ENCODE measurements around the gene PTPRE.
A peak's percentile ranks its signal among the peaks of the same experiment; 100 is the strongest.

Gene PTPRE

DNA sequence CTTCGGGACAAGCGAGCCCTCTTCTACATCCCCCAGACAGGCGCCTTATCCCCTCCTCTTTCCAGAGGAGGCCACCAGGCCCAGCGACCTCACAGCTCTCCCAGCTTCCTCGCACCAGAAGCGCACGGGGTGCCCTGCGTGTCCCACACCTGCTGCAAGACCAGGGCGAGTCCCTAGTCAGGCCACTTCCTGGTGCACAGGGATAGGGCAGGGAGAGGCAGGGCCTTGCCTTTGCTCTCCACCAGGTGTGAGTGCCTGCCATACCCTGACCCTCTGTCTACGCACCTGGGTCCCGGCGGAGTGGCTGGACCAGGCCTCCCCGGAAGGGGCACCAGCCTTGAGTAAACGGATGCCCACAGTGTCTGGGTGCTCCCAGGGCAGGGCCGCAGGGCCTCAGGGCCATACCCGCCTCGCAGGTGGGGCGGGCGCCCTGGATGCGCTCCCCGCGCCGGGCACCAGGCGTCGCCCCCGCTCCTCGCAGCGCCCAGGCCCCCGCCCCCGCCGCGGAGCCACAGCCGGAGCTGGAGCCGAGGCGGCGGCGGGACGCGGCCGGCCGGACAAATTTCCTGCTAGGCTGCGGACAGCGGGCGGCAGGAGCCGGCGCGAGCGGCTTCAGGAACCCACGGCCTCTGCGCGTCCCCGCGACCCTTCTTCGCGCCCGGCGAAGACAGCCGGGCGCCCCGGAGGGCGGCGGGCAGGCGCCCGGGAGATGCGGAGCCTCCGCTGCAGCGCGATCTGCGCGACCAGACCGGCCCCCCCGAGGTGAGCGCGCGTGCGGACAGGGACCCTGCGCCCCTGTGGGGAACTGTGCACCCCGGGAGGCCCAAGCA lies at the start of gene PTPRE:
PTPRE (plus strand) TSS at position 556 of the 830 bp plus-strand sequence. CDS start 133,779 bp downstream, outside the sequence.
- peak; percentile 63 for DNase-seq (ENCODE audit: low spot score)

- no peak for DNase-seq (ENCODE audit: low spot score)
Measured at GRCh38 chr10:127860592-127860991, 46.3 kb upstream of the PTPRE start.

DNA sequence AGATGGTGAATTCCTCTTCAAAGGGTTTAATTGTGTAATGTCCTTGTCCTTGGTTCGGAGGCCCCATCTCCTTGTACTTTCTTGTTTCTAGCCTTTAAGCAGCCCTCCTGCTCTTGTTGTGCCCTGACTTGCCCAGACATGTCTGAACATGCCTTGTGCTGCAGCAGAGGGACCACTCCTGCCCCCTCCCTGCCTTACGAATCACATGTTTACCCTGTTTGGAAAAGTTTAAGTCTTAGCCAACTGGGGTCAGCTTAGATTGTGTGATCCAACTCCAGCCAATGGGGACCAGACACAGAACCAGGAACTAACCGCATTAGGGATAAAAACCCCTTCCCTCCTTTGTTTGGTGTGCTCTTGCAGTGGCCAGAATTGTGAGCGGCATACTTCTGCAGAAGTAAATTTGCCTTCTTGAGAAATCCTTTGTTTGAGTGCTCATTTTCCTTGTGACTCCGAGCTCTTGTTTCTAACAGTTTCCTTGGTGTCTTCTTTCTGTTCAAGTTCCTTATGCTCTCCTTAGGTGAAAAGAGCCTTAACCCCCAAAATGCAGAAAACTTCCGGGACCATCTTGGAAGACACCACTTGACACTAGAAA lies 43.6 kb upstream of the PTPRE start:
- DNase-seq (ENCODE audit: low spot score): no peak

GRCh38 chr10:127866276-127867013 lies 40.5 kb upstream of the PTPRE start:
- no peak for DNase-seq (ENCODE audit: low spot score)

GRCh38 chr10:127867805-127868204 lies 39.1 kb upstream of the PTPRE start:
- DNase-seq (ENCODE audit: low spot score): no peak

- no peak for DNase-seq (ENCODE audit: low spot score)
Measured at GRCh38 chr10:127869329-127869728, 37.6 kb upstream of the PTPRE start.

- no peak for DNase-seq (ENCODE audit: low spot score)
Measured at GRCh38 chr10:127871631-127872010, 35.3 kb upstream of the PTPRE start.

DNA sequence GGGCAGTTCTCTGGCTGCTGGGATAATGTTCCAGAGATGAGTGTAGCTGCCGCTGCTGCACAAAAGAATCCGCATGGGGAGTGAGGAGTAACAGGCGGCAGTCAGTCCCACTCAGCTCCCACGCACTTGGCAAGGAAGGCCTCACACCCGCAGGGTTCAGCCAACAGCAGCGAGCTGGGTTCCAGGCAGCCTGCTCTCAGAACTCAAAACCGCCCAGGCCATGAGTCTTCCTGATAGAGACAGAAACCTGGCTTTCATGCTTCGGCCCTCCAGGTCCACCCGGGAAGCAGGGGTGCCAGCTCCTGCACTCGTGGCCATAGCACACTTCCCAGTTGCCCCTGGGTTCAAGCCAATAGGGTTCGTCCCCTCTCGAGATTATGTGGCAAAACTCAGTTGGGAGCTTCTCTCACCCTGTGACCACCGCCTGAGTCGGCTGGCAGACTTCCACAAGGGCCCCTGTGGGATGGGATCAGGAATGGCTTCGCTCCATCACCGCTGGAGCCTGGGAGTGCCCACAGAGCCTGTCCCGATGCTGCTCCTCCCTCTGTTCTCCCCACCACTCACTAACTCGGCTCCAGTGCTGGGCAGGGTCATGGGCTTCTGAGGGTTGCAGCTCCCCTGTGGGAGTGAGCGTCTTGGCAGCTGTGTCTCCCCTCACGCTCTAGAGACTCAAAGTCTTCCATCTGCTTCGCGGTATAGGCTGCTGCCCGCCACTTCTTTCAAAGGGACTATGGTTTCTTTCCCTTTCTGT lies 34.7 kb upstream of the PTPRE start:
- no peak for DNase-seq (ENCODE audit: low spot score)

GRCh38 chr10:127872871-127873600 lies 33.9 kb upstream of the PTPRE start:
- DNase-seq (ENCODE audit: low spot score): peak; percentile 32

DNA sequence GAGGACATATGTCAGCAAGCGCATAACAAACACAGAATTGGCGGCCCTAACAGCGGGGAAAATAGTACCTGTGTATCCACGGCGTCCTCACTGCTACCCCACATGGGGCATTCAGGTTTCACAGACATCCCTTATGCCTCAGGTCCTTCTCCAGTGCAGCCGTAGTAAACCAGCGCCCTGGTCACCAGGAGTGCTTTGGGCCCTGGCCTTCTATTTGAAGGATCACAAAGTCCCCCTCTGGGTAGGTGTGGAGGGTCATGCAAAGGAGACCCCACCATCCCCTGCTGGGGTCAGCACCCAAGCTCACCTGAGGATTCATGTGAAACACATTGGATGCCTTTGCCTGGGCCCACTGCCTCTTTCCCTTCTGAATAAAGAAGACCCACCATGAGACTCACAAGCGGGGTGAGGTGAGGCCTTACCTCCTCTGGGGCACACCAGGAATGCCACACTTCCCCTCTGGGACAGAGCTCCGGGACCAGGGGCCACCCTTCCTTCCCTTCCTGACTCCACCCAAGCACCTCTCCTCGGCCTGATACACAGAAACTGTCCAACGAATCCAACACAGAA lies 32.9 kb upstream of the PTPRE start:
- DNase-seq (ENCODE audit: low spot score): no peak

DNA sequence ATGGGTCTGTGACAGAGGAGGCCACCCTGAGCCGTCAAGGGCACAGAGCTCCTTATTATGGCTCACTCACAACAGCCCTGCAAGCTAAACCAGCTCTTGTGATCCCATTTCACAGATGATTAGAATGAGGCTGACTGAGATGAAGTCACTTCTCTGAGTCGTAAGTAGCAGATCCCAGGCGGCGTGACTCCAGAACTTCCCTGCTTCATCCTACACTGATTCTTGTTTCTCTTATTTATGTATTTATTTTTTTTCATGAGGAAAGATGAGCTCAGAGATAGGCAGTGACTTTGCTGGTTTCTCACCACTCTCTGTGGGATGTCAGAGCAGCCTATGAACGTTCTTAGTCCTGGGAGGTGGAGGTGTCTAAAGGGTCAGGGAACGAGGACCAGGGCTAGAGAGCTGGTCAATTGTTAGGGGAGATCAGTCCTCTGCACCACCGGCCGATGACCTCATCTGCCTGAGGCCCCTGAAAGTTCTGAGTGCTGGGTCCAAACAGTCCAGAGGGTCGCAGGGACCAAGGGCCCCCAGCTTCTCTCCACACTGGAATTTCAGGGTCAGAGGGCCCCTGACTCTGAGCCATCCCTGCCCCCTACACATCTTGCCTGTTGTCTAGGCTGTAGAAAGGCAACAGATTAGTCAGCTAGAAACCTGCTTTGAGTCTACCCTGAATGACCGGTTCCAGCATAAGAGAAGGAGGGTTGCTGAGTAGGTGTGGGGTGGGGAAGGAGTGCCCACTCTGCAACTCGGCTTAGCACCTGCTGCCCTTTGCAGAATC lies 32.0 kb upstream of the PTPRE start:
- no peak for DNase-seq (ENCODE audit: low spot score)

DNA sequence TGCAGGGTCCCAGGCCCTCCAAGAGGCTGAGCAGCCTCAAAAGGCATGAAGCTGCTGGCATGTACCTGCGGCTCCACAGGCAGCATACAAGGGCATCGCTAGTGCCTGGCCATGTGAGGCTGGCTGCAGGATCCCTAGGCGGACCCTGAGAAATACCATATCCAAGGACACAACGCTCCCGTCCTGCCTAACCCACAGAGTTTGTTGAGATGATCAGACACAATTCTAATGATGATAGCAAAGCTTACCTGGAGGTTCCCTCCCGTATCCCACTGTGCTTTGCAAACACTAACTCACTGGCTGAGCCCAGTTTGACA lies 31.5 kb upstream of the PTPRE start:
- no peak for DNase-seq (ENCODE audit: low spot score)

DNA sequence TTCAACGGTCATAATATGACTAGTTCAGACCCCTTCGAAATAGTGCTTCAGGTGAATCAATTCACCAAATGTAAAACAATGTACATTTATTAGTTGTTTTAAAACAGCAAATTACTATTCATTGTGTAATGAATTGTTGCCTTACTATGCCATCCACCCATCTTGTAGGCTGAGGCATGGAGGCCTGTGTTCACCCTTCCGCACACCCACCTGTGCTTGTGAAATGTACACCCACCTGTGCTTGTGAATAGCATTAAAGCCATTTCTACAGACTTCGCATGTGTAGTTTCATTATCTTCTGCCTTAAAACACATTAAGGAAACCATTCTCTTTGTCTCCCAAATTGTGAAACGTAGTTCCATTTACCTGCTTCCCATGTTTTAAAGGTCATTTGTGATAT lies 31.0 kb upstream of the PTPRE start:
- DNase-seq (ENCODE audit: low spot score): no peak

GRCh38 chr10:127877116-127877515 lies 29.8 kb upstream of the PTPRE start:
- no peak for DNase-seq (ENCODE audit: low spot score)

DNA sequence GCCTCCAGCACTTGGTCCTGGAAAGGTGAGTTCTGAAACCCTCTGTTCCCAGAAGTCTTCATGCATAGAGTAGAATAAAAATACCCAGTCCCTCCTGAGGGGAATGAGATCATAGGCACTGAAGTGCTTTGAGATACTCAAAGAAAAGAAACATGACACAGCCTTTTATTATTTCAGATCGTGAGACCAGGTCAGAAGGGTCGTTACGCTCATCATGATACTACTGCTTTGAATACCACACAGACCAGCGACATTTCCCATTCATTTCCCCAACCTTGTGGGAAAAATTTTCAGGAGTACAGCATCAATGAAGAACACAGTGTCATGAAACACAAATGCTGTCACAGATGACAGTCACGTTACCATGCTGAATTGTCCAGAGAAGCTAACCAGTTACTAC lies 29.2 kb upstream of the PTPRE start:
- DNase-seq (ENCODE audit: low spot score): no peak

- no peak for DNase-seq (ENCODE audit: low spot score)
Measured at GRCh38 chr10:127878475-127879055, 28.3 kb upstream of the PTPRE start.

- DNase-seq (ENCODE audit: low spot score): no peak
Measured at GRCh38 chr10:127880557-127880956, 26.3 kb upstream of the PTPRE start.

DNA sequence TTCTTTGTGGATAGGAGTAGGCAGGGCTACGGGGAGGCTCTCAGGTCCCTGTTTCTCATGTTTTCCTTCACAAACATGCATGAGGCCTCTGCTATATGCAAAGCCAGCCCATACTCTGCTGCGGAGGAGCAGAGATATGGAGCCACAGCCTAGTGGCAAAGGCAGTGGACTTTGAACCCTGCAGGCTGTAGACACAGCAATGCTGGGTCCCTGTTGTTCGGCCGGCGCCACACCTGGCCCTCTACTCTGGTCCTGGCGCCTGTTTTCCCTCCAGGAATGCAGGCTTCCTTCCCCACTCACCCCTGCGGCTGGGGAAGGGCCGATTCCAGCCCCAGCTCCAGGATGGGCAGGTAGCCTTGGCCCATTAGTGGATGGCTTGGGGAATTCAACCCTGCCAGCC lies 25.6 kb upstream of the PTPRE start:
- peak; percentile 48 for DNase-seq (ENCODE audit: low spot score)

- DNase-seq (ENCODE audit: low spot score): no peak
Measured at GRCh38 chr10:127882391-127882790, 24.5 kb upstream of the PTPRE start.

DNA sequence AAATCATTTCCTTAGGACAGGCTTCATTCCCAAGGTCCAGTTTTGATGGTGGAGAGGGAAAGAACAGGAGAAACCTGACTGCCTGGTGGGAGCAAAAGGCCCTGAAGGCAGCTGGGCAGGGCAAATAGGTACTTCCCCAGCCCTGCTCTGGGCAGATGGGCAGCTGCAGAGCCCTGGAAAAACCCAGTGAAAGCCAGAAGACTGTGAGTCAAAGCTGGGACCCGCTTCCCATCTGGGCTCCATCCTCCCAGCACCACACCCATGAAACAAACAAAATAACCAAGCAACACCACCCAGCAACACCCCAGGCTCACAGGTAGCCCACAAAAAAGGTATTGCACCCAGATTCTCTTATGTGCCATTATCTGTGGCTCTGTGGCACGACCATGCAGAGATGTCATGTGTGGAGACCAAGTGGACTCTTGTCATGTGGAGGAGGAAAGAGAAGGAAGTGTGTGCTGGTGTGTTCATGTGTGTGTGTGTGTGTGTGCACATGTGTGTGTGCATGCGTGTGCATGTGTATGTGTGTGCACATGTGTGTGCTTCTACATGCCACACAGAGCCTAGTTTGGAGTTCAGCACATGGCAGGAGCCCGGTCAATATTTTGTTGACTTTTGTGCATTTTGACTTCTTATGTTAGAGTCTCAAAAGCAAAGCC lies 24.0 kb upstream of the PTPRE start:
- DNase-seq (ENCODE audit: low spot score): no peak
